Measurements from ENCODE around the gene OGFRL1.

- no peak for TF ChIP-seq CTCF (IDR thresholded peaks at IDR 0.05)
- no peak for TF ChIP-seq ZFX (IDR thresholded peaks at IDR 0.05; ENCODE audit: borderline replicate concordance)
Measured at GRCh38 chr6:71346334-71346694, 57.7 kb downstream of the OGFRL1 start.

All from 22Rv1 (cell line).